Gastroesophageal sphincter (tissue), 3 donors: ENCODE results near the gene TLE3.

Source experiments
- CTCF ChIP-seq, 4 experiments: fragments of 200-600 bp in 2 of 4; fragments of 450-650 bp in 2 of 4; sonication (generic) in 1 of 4; IDR thresholded peaks; one replicate each; pipeline ENCODE4 v1.5.1; 2017 to 2019; ENCODE audit warnings: antibody characterized with exemption in 4 of 4, mild to moderate bottlenecking in 2 of 4, moderate library complexity in 2 of 4
- EP300 ChIP-seq: sonication (generic); formaldehyde crosslinking; IDR thresholded peaks from one replicate; pipeline ENCODE4 v1.6.1; 2017; ENCODE audit warnings: antibody characterized with exemption, mild to moderate bottlenecking
- POLR2A ChIP-seq, 2 donors: fragments of 450-650 bp; IDR thresholded peaks; one replicate each; pipeline ENCODE4 v1.6.1; 2017; ENCODE audit warnings: antibody characterized with exemption in 2 of 2, mild to moderate bottlenecking in 2 of 2, moderate library complexity in 1 of 2
- POLR2AphosphoS5 ChIP-seq: sonication (generic); formaldehyde crosslinking; IDR thresholded peaks from one replicate; pipeline ENCODE4 v1.6.1; 2017; ENCODE audit warnings: antibody characterized with exemption

- no peak for TF ChIP-seq POLR2A (IDR thresholded peaks at IDR 0.05)
- no peak for TF ChIP-seq CTCF (IDR thresholded peaks at IDR 0.05)
- TF ChIP-seq EP300: no peak
- TF ChIP-seq POLR2AphosphoS5: no peak
These were observed 55.0 kb downstream of the TLE3 start for GRCh38 chr15:70042553-70043214.
